ENCODE results near the gene LGI4. TPM values are rescaled to one million over a fixed set of nuclear protein-coding genes. Genes with fewer than 3 reads are reported as not detected.

The LGI4 gene
- total RNA-seq, 1 donor = 0.72 TPM

GRCh38 chr19:35089554-35089953 is 45.3 kb downstream of the LGI4 start:
- H3K79me2 ChIP-seq (ENCODE audit: insufficient read depth, low read length) = no peaks in the 10 kb centered on the region
- H3K27ac ChIP-seq (ENCODE audit: low read depth, low read length) = no peak overlapping the region
- no peak overlapping the region for H3K4me2 ChIP-seq (ENCODE audit: insufficient read depth, low read length)
- H3K9me3 ChIP-seq (ENCODE audit: low read depth, low read length) = no peaks in the 10 kb centered on the region
- peaks cover 3% of the 10 kb centered on the region for H3K27me3 ChIP-seq (ENCODE audit: insufficient read depth, low read length)
- no peaks in the 10 kb centered on the region for H4K20me1 ChIP-seq (ENCODE audit: insufficient read depth, low read length)
- DNase-seq (ENCODE audit: insufficient read length, low spot score, missing footprints) = no peak
- no peak for TF ChIP-seq CTCF (IDR thresholded peaks at IDR 0.05; ENCODE audit: extremely low read depth, low read depth, low read length)
- H2AFZ ChIP-seq (ENCODE audit: low read length) = no peak overlapping the region
- no peaks in the 10 kb centered on the region for H3K4me1 ChIP-seq (ENCODE audit: insufficient read depth, low read length)
- no peaks in the 10 kb centered on the region for H3K36me3 ChIP-seq (ENCODE audit: insufficient read depth, low read length)
- H3K4me3 ChIP-seq (ENCODE audit: insufficient read depth, low read length) = no peak overlapping the region

- H3K4me1 ChIP-seq (ENCODE audit: insufficient read depth, low read length) = no peaks in the 10 kb centered on the region
- H2AFZ ChIP-seq (ENCODE audit: low read length) = no peak overlapping the region
- no peak overlapping the region for H3K4me3 ChIP-seq (ENCODE audit: insufficient read depth, low read length)
- H3K4me2 ChIP-seq (ENCODE audit: insufficient read depth, low read length) = no peak overlapping the region
- no peaks in the 10 kb centered on the region for H3K79me2 ChIP-seq (ENCODE audit: insufficient read depth, low read length)
- DNase-seq (ENCODE audit: insufficient read length, low spot score, missing footprints) = peak; percentile 98
- no peaks in the 10 kb centered on the region for H3K36me3 ChIP-seq (ENCODE audit: insufficient read depth, low read length)
- TF ChIP-seq CTCF (IDR thresholded peaks at IDR 0.05; ENCODE audit: extremely low read depth, low read depth, low read length) = no peak
- no peaks in the 10 kb centered on the region for H3K27me3 ChIP-seq (ENCODE audit: insufficient read depth, low read length)
- no peaks in the 10 kb centered on the region for H4K20me1 ChIP-seq (ENCODE audit: insufficient read depth, low read length)
- H3K27ac ChIP-seq (ENCODE audit: low read depth, low read length) = no peak overlapping the region
- H3K9me3 ChIP-seq (ENCODE audit: low read depth, low read length) = no peaks in the 10 kb centered on the region
Observed at GRCh38 chr19:35088131-35088913, 46.5 kb downstream of the LGI4 start.

- H4K20me1 ChIP-seq (ENCODE audit: insufficient read depth, low read length) = no peaks in the 10 kb centered on the region
- H3K27ac ChIP-seq (ENCODE audit: low read depth, low read length) = no peak overlapping the region
- H3K4me2 ChIP-seq (ENCODE audit: insufficient read depth, low read length) = no peak overlapping the region
- TF ChIP-seq CTCF (IDR thresholded peaks at IDR 0.05; ENCODE audit: extremely low read depth, low read depth, low read length) = no peak
- DNase-seq (ENCODE audit: insufficient read length, low spot score, missing footprints) = peak; percentile 45
- H2AFZ ChIP-seq (ENCODE audit: low read length) = no peak overlapping the region
- H3K36me3 ChIP-seq (ENCODE audit: insufficient read depth, low read length) = no peaks in the 10 kb centered on the region
- no peaks in the 10 kb centered on the region for H3K9me3 ChIP-seq (ENCODE audit: low read depth, low read length)
- H3K79me2 ChIP-seq (ENCODE audit: insufficient read depth, low read length) = no peaks in the 10 kb centered on the region
- no peaks in the 10 kb centered on the region for H3K27me3 ChIP-seq (ENCODE audit: insufficient read depth, low read length)
- H3K4me1 ChIP-seq (ENCODE audit: insufficient read depth, low read length) = no peaks in the 10 kb centered on the region
- H3K4me3 ChIP-seq (ENCODE audit: insufficient read depth, low read length) = no peak overlapping the region
Observed at GRCh38 chr19:35087393-35087792, 47.5 kb downstream of the LGI4 start.

- no peak for DNase-seq (ENCODE audit: insufficient read length, low spot score, missing footprints)
- no peak overlapping the region for H2AFZ ChIP-seq (ENCODE audit: low read length)
- H3K27me3 ChIP-seq (ENCODE audit: insufficient read depth, low read length) = no peaks in the 10 kb centered on the region
- H4K20me1 ChIP-seq (ENCODE audit: insufficient read depth, low read length) = no peaks in the 10 kb centered on the region
- H3K4me3 ChIP-seq (ENCODE audit: insufficient read depth, low read length) = no peak overlapping the region
- H3K4me1 ChIP-seq (ENCODE audit: insufficient read depth, low read length) = no peaks in the 10 kb centered on the region
- no peak overlapping the region for H3K4me2 ChIP-seq (ENCODE audit: insufficient read depth, low read length)
- no peaks in the 10 kb centered on the region for H3K9me3 ChIP-seq (ENCODE audit: low read depth, low read length)
- H3K36me3 ChIP-seq (ENCODE audit: insufficient read depth, low read length) = no peaks in the 10 kb centered on the region
- H3K79me2 ChIP-seq (ENCODE audit: insufficient read depth, low read length) = no peaks in the 10 kb centered on the region
- no peak for TF ChIP-seq CTCF (IDR thresholded peaks at IDR 0.05; ENCODE audit: extremely low read depth, low read depth, low read length)
- no peak overlapping the region for H3K27ac ChIP-seq (ENCODE audit: low read depth, low read length)
Observed at GRCh38 chr19:35086455-35086854, 48.4 kb downstream of the LGI4 start.

All from osteoblast (primary cell).